Measurements from ENCODE around the gene ECHS1.

ECHS1 gene

GRCh38 chr10:133364645-133365431 lies 8.3 kb downstream of the ECHS1 start:
- H3K4me3 ChIP-seq (ENCODE audit: low read length in 2 of 2) = no peak overlapping the region
- no peaks in the 10 kb centered on the region for H3K4me1 ChIP-seq (ENCODE audit: control insufficient read depth, insufficient read depth, low read length)
- no peak overlapping the region for H3K27ac ChIP-seq (ENCODE audit: low read length)
- H3K9me3 ChIP-seq (ENCODE audit: control insufficient read depth in 2 of 2, low read length in 2 of 2) = no peaks in the 10 kb centered on the region
- peaks cover 29 to 54% of the 10 kb centered on the region in 2 donors for H3K36me3 ChIP-seq (ENCODE audit: control insufficient read depth in 2 of 2, insufficient read depth in 2 of 2, low read length in 2 of 2)
- no peak overlapping the region for H3K9ac ChIP-seq (ENCODE audit: low read length in 2 of 2)
- no peaks in the 10 kb centered on the region for H3K27me3 ChIP-seq (ENCODE audit: control insufficient read depth in 1 of 2, insufficient read depth in 2 of 2, low read length in 2 of 2)

GRCh38 chr10:133362846-133363245 lies 10.3 kb downstream of the ECHS1 start:
- Histone ChIP-seq H3K9me3 (ENCODE audit: control insufficient read depth in 2 of 2, low read length in 2 of 2) (no peaks in the 10 kb centered on the region), H3K36me3 (ENCODE audit: control insufficient read depth in 2 of 2, insufficient read depth in 2 of 2, low read length in 2 of 2) (peaks cover 23 to 37% of the 10 kb centered on the region in 2 donors), H3K9ac (ENCODE audit: low read length in 2 of 2) (no peak overlapping the region), H3K27ac (ENCODE audit: low read length) (no peak overlapping the region), H3K4me3 (ENCODE audit: low read length in 2 of 2) (no peak overlapping the region), H3K27me3 (ENCODE audit: control insufficient read depth in 1 of 2, insufficient read depth in 2 of 2, low read length in 2 of 2) (no peaks in the 10 kb centered on the region), H3K4me1 (ENCODE audit: control insufficient read depth, insufficient read depth, low read length) (peaks cover 3% of the 10 kb centered on the region)

GRCh38 chr10:133361773-133362441 lies 11.2 kb downstream of the ECHS1 start:
- Histone ChIP-seq H3K36me3 (ENCODE audit: control insufficient read depth in 2 of 2, insufficient read depth in 2 of 2, low read length in 2 of 2) (peaks cover 23 to 35% of the 10 kb centered on the region in 2 donors), H3K4me3 (ENCODE audit: low read length in 2 of 2) (no peak overlapping the region), H3K9me3 (ENCODE audit: control insufficient read depth in 2 of 2, low read length in 2 of 2) (no peaks in the 10 kb centered on the region), H3K4me1 (ENCODE audit: control insufficient read depth, insufficient read depth, low read length) (peaks cover 9% of the 10 kb centered on the region), H3K9ac (ENCODE audit: low read length in 2 of 2) (no peak overlapping the region), H3K27me3 (ENCODE audit: control insufficient read depth in 1 of 2, insufficient read depth in 2 of 2, low read length in 2 of 2) (peaks cover 0 to 7% of the 10 kb centered on the region in 2 donors), H3K27ac (ENCODE audit: low read length) (no peak overlapping the region)

DNA sequence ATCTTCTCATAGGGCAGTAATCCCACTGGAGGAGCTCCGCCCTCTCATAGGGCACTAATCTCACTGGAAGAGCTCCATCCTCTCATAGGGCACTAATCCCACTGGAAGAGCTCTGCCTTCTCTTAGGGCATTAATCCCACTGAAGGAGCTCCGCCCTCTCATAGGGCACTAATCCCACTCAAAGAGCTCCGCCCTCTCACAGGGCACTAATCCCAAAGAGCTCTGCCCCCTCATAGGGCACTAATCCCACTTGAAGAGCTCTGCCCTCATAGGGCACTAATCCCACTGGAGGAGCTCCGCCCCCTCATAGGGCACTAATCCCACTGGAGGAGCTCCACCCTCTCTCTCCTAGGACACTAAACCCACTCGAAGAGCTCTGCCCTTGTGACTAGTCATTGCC lies 11.9 kb downstream of the ECHS1 start:
- H3K36me3 ChIP-seq (ENCODE audit: control insufficient read depth in 2 of 2, insufficient read depth in 2 of 2, low read length in 2 of 2) = peaks cover 17 to 29% of the 10 kb centered on the region in 2 donors
- no peaks in the 10 kb centered on the region for H3K9me3 ChIP-seq (ENCODE audit: control insufficient read depth in 2 of 2, low read length in 2 of 2)

GRCh38 chr10:133359972-133360610 lies 13.1 kb downstream of the ECHS1 start:
- no peak overlapping the region for H3K9ac ChIP-seq (ENCODE audit: low read length in 2 of 2)
- H3K36me3 ChIP-seq (ENCODE audit: control insufficient read depth in 2 of 2, insufficient read depth in 2 of 2, low read length in 2 of 2) = peaks cover 9 to 17% of the 10 kb centered on the region in 2 donors
- no peak overlapping the region for H3K27ac ChIP-seq (ENCODE audit: low read length)
- no peaks in the 10 kb centered on the region for H3K9me3 ChIP-seq (ENCODE audit: control insufficient read depth in 2 of 2, low read length in 2 of 2)
- peaks cover 10% of the 10 kb centered on the region for H3K4me1 ChIP-seq (ENCODE audit: control insufficient read depth, insufficient read depth, low read length)
- peaks cover 0 to 15% of the 10 kb centered on the region in 2 donors for H3K27me3 ChIP-seq (ENCODE audit: control insufficient read depth in 1 of 2, insufficient read depth in 2 of 2, low read length in 2 of 2)
- H3K4me3 ChIP-seq (ENCODE audit: low read length in 2 of 2) = no peak overlapping the region

More for the DNA sequence above, 11.9 kb downstream of the ECHS1 start:
- H3K27me3 ChIP-seq (ENCODE audit: control insufficient read depth in 1 of 2, insufficient read depth in 2 of 2, low read length in 2 of 2) = peaks cover 0 to 9% of the 10 kb centered on the region in 2 donors
- no peak overlapping the region for H3K4me3 ChIP-seq (ENCODE audit: low read length in 2 of 2)
- no peak overlapping the region for H3K9ac ChIP-seq (ENCODE audit: low read length in 2 of 2)
- H3K4me1 ChIP-seq (ENCODE audit: control insufficient read depth, insufficient read depth, low read length) = peaks cover 10% of the 10 kb centered on the region
- H3K27ac ChIP-seq (ENCODE audit: low read length) = no peak overlapping the region

GRCh38 chr10:133359554-133359971 lies 13.6 kb downstream of the ECHS1 start:
- H3K9ac ChIP-seq (ENCODE audit: low read length in 2 of 2) = no peak overlapping the region
- H3K4me1 ChIP-seq (ENCODE audit: control insufficient read depth, insufficient read depth, low read length) = peaks cover 10% of the 10 kb centered on the region
- peaks cover 9 to 13% of the 10 kb centered on the region in 2 donors for H3K36me3 ChIP-seq (ENCODE audit: control insufficient read depth in 2 of 2, insufficient read depth in 2 of 2, low read length in 2 of 2)
- H3K27me3 ChIP-seq (ENCODE audit: control insufficient read depth in 1 of 2, insufficient read depth in 2 of 2, low read length in 2 of 2) = peaks cover 0 to 15% of the 10 kb centered on the region in 2 donors
- no peak overlapping the region for H3K4me3 ChIP-seq (ENCODE audit: low read length in 2 of 2)
- no peaks in the 10 kb centered on the region for H3K9me3 ChIP-seq (ENCODE audit: control insufficient read depth in 2 of 2, low read length in 2 of 2)
- H3K27ac ChIP-seq (ENCODE audit: low read length) = no peak overlapping the region

DNA sequence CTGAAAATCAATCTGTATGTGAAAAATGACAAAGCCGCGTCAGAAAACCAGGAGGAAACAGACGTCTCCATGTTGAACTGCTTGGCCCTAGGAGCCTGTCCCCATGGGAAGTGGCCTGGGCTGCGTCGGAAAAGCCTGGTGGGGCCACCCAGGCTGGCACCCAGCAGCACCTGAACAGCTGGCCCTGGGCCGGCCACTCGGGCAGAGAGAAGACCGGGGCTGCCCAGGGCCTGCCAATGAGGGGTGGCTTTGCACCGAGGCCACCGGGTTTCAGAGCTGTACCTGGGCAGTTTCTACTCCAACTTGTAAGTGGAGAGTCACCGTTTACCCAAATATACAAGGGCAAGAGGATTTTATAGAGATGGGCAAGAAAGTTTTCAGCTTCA lies 14.2 kb downstream of the ECHS1 start:
- peaks cover 0 to 15% of the 10 kb centered on the region in 2 donors for H3K27me3 ChIP-seq (ENCODE audit: control insufficient read depth in 1 of 2, insufficient read depth in 2 of 2, low read length in 2 of 2)
- no peak overlapping the region for H3K4me3 ChIP-seq (ENCODE audit: low read length in 2 of 2)
- H3K36me3 ChIP-seq (ENCODE audit: control insufficient read depth in 2 of 2, insufficient read depth in 2 of 2, low read length in 2 of 2) = peaks cover 9 to 13% of the 10 kb centered on the region in 2 donors
- H3K27ac ChIP-seq (ENCODE audit: low read length) = no peak overlapping the region
- no peaks in the 10 kb centered on the region for H3K9me3 ChIP-seq (ENCODE audit: control insufficient read depth in 2 of 2, low read length in 2 of 2)
- H3K9ac ChIP-seq (ENCODE audit: low read length in 2 of 2) = no peak overlapping the region
- H3K4me1 ChIP-seq (ENCODE audit: control insufficient read depth, insufficient read depth, low read length) = peaks cover 10% of the 10 kb centered on the region

DNA sequence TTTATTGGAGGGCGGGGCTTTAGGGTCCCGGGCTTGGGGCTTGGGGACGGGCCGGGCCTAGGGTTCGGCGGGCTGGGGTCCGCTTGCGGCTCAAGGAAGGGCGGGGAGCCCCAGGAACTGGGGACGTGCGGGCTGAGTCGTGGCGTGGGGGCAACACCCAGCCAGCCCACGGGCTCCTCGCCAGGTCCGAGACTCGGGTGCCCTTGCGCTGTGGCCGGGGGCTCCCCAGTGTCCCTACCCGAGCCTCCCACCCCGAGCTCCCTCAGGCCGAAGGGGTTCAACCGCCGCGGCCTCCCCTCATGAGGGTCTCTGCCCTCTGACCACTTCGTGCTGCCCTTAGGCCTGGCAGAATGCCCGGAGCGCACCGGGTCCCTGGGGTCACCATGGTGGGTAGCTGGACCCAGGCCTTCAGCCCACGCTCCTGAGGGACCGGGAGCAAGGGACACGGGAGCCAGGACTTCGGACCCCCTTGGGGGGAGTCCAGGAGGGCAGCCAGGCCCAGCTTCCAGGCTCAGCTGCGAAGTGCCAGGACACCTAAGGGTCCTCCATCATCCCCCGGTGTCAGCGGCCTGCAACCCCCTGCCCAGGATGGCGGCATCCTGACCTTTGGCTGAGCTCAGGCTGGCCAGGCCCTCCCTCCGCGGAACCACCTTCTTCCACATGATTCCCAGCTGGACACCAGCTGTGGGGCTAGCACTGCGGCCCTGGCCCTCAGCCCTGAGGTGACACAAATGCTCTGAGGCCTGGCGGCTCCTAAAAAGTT lies 14.8 kb downstream of the ECHS1 start:
- H3K27me3 ChIP-seq (ENCODE audit: control insufficient read depth in 1 of 2, insufficient read depth in 2 of 2, low read length in 2 of 2) = peaks cover 0 to 15% of the 10 kb centered on the region in 2 donors
- no peak overlapping the region for H3K4me3 ChIP-seq (ENCODE audit: low read length in 2 of 2)
- peaks cover 10% of the 10 kb centered on the region for H3K4me1 ChIP-seq (ENCODE audit: control insufficient read depth, insufficient read depth, low read length)
- peaks cover 9 to 13% of the 10 kb centered on the region in 2 donors for H3K36me3 ChIP-seq (ENCODE audit: control insufficient read depth in 2 of 2, insufficient read depth in 2 of 2, low read length in 2 of 2)
- no peaks in the 10 kb centered on the region for H3K9me3 ChIP-seq (ENCODE audit: control insufficient read depth in 2 of 2, low read length in 2 of 2)
- no peak overlapping the region for H3K9ac ChIP-seq (ENCODE audit: low read length in 2 of 2)
- H3K27ac ChIP-seq (ENCODE audit: low read length) = no peak overlapping the region

- H3K9ac ChIP-seq (ENCODE audit: low read length in 2 of 2) = peak within 1 kb of the TSS in 1 of 2 donors; percentile 27
- H3K27ac ChIP-seq (ENCODE audit: low read length) = no peak within 1 kb of the TSS
- H3K9me3 ChIP-seq (ENCODE audit: control insufficient read depth in 2 of 2, low read length in 2 of 2) = no peaks in the 10 kb centered on the region
- H3K36me3 ChIP-seq (ENCODE audit: control insufficient read depth in 2 of 2, insufficient read depth in 2 of 2, low read length in 2 of 2) = peaks cover 6 to 7% of the 10 kb centered on the region in 2 donors
- peaks cover 10% of the 10 kb centered on the region for H3K4me1 ChIP-seq (ENCODE audit: control insufficient read depth, insufficient read depth, low read length)
- peaks cover 2 to 20% of the 10 kb centered on the region in 2 donors for H3K27me3 ChIP-seq (ENCODE audit: control insufficient read depth in 1 of 2, insufficient read depth in 2 of 2, low read length in 2 of 2)
- H3K4me3 ChIP-seq (ENCODE audit: low read length in 2 of 2) = peak within 1 kb of the TSS in 1 of 2 donors; percentile 72
These were observed 15.6 kb downstream of the ECHS1 start, which contains the start of gene FUOM for GRCh38 chr10:133357285-133358161. Gene FUOM (minus strand): TSS chr10:133358019. CDS start chr10:133358007, 12 bp downstream.

All from stomach smooth muscle (tissue), 2 donors.